GM10248 (cell line): ENCODE results near the gene ZBTB20.

ENCODE experiments used
- CTCF ChIA-PET: fragments of 300-600 bp; sonication (Branson Sonifier 250); formaldehyde crosslinking; extraction: SDS; loops from one replicate; lab custom pipeline; 2021; ENCODE audit warnings: antibody characterized with exemption; lab: Yijun Ruan, JAX
- POLR2A ChIA-PET: fragments of 350-650 bp; sonication (Branson Sonifier 250); formaldehyde crosslinking; extraction: SDS; loops from one replicate; lab custom pipeline; 2020; ENCODE audit warnings: antibody characterized with exemption; lab: Yijun Ruan, JAX
- DNase-seq: peaks from one replicate; pipeline ENCODE4 v3.0.0; 2012; ENCODE audit errors: extremely low spot score
- CTCF ChIP-seq: IDR thresholded peaks from 2 replicates; pipeline ENCODE4 v1.5.1; 2012; ENCODE audit warnings: mild to moderate bottlenecking, low read depth; ENCODE audit errors: extremely low read depth, missing control alignments, control extremely low read depth

ZBTB20 gene

GRCh38 chr3:114556657-114557213 is 590.4 kb downstream of the ZBTB20 start:
- CTCF ChIA-PET, result interaction anchor here (1.2 kb wide), 1 partner anchor 405 kb away, joined by 3 read pairs; no protein-coding TSS in a partner anchor
- POLR2A ChIA-PET, result no interaction called here
- no peak for DNase-seq
- TF ChIP-seq CTCF, result no peak

GRCh38 chr3:114554731-114555130 is 592.4 kb downstream of the ZBTB20 start:
- CTCF ChIA-PET, result interaction anchor here (1.0 to 2.2 kb wide), 2 partner anchors 12 to 21 kb away, joined by 3 to 8 read pairs; no protein-coding TSS in a partner anchor

GRCh38 chr3:114553949-114554593 is 593.0 kb downstream of the ZBTB20 start:
- CTCF ChIA-PET, result interaction anchor here (1.7 to 2.2 kb wide), 2 partner anchors 13 to 31 kb away, joined by 3 to 8 read pairs; no protein-coding TSS in a partner anchor
- POLR2A ChIA-PET, result no interaction called here
- DNase-seq, result no peak
- no peak for TF ChIP-seq CTCF

More at GRCh38 chr3:114554731-114555130, 592.4 kb downstream of the ZBTB20 start:
- TF ChIP-seq CTCF, result no peak
- DNase-seq, result no peak
- POLR2A ChIA-PET, result no interaction called here

- ChIA-PET POLR2A (no interaction called here), CTCF (interaction anchor here (1.3 to 1.9 kb wide), 3 partner anchors 9 to 29 kb away, joined by 3 to 6 read pairs (median 4); no protein-coding TSS in a partner anchor)
- DNase-seq, result no peak
- no peak for TF ChIP-seq CTCF
These were observed 594.6 kb downstream of the ZBTB20 start for GRCh38 chr3:114552527-114552812.

- no peak for DNase-seq
- ChIA-PET POLR2A (no interaction called here), CTCF (interaction anchor here (1.3 to 1.9 kb wide), 2 partner anchors 8 to 10 kb away, joined by 4 to 6 read pairs; no protein-coding TSS in a partner anchor)
- TF ChIP-seq CTCF, result no peak
These were observed 595.1 kb downstream of the ZBTB20 start for GRCh38 chr3:114551770-114552526.

- no peak for TF ChIP-seq CTCF
- DNase-seq, result no peak
- ChIA-PET POLR2A (no interaction called here), CTCF (no interaction called here)
These were observed 596.9 kb downstream of the ZBTB20 start for GRCh38 chr3:114550165-114550564.
